A673 (cell line): Measurements from ENCODE around the gene TOR4A.

Source experiments
- CTCF ChIP-seq: fragments of 300-800, 200-600 bp; sonication (generic); conservative IDR thresholded peaks from 2 replicates; pipeline ENCODE4 v1.5.1; 2017; ENCODE audit warnings: low read depth, mild to moderate bottlenecking, antibody characterized with exemption, low read length, moderate library complexity, mixed read lengths
- EZH2 ChIP-seq: fragments of 200-600 bp; sonication (generic); IDR thresholded peaks from 2 replicates; pipeline ENCODE4 v1.6.1; 2017; ENCODE audit warnings: borderline replicate concordance, low read depth, mild to moderate bottlenecking, mixed read lengths, antibody characterized with exemption, low read length; ENCODE audit not compliant: poor library complexity, severe bottlenecking

GRCh38 chr9:137275588-137276472 is 1.7 kb upstream of the TOR4A start:
- TF ChIP-seq CTCF (no peak), EZH2 (no peak)
